Measurements from ENCODE around the gene ADCY7.

DNA sequence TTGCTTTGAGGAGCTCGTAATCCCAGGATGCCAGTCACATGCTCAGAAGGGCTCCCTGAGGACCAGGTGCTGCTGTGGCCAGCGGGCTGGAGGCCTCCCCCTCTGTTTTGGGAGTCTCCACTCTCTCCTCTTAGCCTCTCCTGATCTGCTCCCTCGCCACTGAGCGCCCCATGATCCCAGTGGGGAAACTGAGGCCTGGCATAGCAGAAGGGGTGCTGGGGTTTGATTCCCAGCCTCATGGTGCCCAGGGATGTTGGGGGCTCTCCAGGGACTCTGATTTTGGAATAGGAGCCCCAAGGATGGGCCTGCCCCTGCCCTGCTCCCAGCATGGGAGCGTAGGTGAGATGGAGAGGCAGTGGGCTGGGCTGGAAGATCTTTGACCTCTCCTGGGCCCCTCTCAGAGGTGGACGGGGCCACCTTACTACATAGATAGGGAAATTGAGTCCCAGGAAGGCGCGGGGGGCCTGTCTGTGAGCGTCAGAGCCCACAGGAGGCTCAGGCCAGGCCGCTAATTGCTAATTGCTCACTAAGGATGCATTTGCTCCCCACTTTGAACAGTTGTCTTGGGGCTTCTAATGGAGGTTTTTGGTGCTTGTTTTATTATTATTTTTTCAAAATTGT, 525 bp upstream of the ADCY7 start:
- TF ChIP-seq MAFK (IDR thresholded peaks at IDR 0.05; ENCODE audit: low read depth, low read length) = no peak
- TF ChIP-seq, protein P1, sequence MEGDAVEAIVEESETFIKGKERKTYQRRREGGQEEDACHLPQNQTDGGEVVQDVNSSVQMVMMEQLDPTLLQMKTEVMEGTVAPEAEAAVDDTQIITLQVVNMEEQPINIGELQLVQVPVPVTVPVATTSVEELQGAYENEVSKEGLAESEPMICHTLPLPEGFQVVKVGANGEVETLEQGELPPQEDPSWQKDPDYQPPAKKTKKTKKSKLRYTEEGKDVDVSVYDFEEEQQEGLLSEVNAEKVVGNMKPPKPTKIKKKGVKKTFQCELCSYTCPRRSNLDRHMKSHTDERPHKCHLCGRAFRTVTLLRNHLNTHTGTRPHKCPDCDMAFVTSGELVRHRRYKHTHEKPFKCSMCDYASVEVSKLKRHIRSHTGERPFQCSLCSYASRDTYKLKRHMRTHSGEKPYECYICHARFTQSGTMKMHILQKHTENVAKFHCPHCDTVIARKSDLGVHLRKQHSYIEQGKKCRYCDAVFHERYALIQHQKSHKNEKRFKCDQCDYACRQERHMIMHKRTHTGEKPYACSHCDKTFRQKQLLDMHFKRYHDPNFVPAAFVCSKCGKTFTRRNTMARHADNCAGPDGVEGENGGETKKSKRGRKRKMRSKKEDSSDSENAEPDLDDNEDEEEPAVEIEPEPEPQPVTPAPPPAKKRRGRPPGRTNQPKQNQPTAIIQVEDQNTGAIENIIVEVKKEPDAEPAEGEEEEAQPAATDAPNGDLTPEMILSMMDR (conservative IDR thresholded peaks at IDR 0.05; ENCODE audit: low read depth, low read length) = no peak

Data from IMR-90 (cell line).